GM19467 (cell line): ENCODE data around the gene GALK2.
"Not testable (repeated sequence)": the region's sequence is repeated elsewhere in the genome, so short reads cannot be mapped to it uniquely, and the experiment has no call there.

ENCODE experiments used
- ATAC-seq: cut with Tn5 transposase; IDR thresholded peaks from one replicate; pipeline ENCODE4 v1.9.1; 2021; ENCODE audit warnings: mild to moderate bottlenecking, moderate library complexity; ENCODE audit not compliant: unreplicated experiment

Gene GALK2

GRCh38 chr15:49215768-49216739 lies 46.0 kb downstream of the GALK2 start:
- peak; percentile 100 for ATAC-seq

DNA sequence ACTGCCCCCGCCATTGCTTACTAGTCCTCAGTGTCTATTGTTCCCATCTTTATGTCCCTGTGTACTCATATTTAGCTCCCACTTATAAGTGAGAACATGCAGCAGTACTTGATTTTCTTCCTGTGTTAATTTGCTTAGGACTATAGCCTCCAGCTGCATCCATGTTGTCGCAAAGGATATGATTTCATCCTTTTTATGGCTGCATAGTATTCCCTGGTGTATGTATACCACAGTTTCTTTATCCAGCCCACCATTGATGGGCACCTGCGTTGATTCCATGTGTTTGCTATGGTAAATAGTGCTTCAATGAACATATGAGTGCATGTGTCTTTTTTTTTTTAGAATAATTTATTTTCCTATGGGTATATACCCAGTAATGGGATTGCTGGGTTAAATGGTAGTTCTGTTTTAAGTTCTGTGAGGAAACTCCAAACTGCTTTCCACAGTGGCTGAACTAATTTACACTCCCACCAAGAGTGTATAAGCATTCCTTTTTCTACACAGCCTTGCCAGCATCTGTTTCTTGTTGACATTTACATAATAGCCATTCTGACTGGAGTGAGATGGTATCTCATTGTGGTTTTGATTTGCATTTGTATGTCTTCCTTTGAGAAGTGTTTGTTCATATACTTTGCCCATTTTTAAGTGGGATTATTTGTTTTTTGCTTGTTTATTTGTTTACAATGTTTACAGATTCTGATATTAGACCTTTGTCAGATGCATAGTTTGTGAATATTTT lies 53.7 kb downstream of the GALK2 start:
- ATAC-seq, result no peak

- ATAC-seq, result no peak
Observed at GRCh38 chr15:49225572-49226281, 55.7 kb downstream of the GALK2 start.

DNA sequence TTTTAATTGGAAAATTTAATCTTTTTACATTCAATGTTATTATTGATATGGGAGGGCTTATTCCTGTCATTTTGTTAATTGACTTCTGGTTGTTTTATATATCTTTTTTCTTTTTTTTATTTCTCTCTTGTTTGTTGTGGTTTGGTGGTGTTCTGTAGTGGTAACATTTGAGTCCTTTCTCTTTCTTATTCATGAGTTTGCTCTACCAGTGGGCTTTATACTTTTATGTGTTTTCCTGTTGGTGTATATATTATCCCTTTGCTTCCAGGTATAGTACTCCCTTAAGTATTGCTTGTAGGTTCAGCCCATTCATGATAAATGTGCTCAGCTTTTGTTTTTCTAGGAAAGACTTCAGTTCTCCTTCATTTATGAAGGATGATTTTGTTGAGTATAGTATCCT lies 57.6 kb downstream of the GALK2 start:
- ATAC-seq, result no peak

- no peak for ATAC-seq
Observed at GRCh38 chr15:49229922-49230321, 59.9 kb downstream of the GALK2 start.

DNA sequence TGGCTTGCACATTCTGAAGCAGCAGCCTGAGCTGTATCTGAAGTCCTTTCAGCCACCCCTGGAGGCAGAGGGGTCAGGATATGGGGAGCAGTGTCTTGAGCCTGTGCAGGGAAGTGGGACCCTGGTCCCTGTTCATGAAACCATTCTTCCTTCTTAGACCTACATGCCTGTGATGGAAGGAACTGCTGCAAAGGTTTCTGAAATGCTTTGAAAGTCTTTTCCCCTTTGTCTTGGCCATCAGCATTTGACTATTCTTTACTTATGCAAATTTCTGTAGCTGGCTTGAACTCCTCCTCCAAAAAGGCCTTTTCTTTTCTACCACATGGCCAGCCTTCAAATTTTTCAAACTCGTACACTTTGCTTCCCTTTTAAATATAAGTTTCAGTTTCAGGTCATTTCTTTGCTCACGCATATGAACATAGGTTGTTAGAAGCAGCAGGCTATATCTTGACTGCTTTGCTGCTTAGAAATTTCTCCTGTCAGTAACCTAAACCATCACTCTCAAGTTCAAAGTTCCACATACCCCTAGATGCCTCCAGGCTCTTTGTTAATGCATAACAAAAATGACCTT lies 62.3 kb downstream of the GALK2 start:
- no peak for ATAC-seq

- peak; percentile 91 for ATAC-seq
Observed at GRCh38 chr15:49235446-49236124, 65.5 kb downstream of the GALK2 start.

DNA sequence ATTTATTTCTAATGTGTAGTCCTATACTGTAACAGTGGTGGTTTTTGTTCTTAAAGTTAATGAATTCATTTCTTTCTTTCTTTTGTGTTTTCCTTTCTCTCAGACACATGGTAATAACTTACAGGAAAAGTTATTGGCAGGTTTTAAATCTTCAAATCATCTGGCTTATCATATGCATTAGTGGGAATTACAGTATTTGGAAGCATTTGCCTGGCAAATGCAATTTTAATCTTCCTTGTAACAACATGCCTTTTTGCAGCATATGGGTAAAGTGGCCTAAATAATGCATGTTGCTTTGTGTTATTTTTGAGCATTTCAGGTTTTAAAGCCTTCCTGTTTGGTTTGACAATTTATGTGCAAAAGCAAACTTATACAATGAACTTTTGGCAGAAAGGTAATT lies 66.8 kb downstream of the GALK2 start:
- ATAC-seq, result no peak

DNA sequence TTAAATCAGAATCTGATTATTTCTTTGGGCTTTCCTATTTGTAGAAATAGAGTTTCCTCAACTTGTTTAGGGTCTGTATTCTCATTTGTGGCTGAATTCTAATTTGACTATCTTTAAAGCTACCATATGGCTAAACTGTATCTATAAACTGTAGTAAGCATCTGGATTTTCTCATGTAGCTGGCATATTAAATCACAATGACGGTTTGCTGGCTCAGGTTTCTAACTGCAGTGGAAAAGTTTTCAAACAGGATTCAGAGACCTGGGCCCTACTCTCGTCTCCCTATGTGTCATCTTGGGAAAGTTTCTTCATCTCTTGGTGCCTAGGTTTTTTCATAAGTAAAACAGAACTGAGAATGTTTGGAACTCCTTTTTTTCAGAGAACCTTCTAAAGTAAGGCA lies 68.3 kb downstream of the GALK2 start:
- no peak for ATAC-seq

DNA sequence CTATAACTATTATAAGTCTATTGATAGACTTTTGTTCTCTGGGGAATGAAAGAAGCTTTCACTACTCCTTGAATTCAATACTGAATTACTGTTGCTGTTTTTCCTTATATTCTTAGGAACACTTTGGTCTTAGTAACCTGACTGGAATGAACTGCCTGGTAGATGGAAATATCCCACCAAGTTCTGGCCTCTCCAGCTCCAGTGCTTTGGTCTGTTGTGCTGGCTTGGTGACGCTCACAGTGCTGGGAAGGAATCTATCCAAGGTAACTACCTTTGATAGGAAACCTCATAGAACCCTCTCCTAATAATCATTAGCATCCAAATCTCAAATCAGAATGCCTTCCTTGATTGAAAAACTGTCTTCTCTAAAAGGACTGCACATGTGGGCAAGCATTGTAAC lies 69.1 kb downstream of the GALK2 start:
- no peak for ATAC-seq

DNA sequence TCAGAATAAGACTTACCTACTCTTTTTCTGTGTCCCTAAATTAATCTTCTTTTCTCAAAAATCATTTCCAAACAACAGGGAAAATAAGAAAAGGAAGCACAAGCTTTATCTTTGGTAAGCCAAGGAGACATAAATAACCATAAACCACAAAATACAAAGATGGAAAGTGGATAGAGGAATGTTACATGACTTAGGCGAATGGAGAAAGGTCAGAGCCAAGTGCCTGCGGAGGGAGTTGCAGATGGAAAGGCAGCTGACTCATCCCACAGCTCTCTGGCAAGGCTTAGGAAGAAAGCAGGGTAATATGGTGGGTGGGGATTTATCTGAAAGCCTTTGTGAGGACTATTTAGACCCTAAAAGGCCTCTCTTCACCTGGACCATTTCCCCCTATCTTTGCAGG lies 72.8 kb downstream of the GALK2 start:
- ATAC-seq, result no peak

DNA sequence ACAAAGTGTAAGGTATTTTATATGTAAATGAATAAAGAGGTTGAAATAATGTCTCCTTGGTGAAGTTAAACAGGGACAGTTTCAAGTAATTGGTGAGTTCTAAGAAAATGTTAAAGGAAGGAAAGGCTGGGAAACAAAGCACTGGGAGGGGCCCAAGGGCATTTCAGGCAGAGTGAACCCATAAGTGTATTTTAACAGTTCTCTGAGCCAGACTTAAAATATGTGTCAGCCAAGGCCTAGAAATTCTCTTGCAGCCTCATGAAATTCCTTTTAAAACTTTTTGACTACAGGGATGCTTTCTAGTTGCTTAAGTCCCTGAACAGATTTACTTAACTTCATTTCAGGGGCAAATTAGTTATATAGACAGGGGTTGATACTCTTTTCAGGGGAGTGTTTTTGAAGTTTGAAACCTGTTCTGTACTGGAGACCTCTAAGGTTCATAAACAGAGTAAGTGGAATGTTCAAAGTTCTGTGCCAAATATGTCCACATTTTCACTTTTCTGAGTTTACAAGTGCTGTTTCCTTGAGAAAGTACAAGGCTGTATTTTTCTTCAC lies 77.6 kb downstream of the GALK2 start:
- no peak for ATAC-seq

DNA sequence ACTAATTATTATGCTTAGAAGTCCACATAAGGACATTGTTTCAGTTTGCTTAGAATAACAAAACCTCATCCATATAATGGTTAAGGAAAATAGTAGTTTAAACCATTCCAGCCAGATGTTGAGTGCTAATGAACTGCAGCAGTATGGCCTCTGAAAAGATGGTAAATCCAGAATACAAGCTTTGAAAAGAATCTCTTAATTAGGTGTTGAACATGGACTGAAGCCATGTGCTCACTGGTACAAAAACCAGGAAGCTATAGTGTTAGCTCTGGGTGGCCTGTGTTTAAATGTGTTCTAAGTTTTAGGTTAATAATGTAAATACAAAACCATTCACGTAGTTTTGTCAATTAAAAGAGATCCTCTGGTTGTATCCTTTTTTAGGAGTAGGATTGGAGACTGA lies 78.2 kb downstream of the GALK2 start:
- ATAC-seq, result no peak

GRCh38 chr15:49255966-49256759 lies 86.1 kb downstream of the GALK2 start:
- ATAC-seq, result no peak

- not testable (repeated sequence) for ATAC-seq
Observed at GRCh38 chr15:49265117-49265516, 95.1 kb downstream of the GALK2 start.

DNA sequence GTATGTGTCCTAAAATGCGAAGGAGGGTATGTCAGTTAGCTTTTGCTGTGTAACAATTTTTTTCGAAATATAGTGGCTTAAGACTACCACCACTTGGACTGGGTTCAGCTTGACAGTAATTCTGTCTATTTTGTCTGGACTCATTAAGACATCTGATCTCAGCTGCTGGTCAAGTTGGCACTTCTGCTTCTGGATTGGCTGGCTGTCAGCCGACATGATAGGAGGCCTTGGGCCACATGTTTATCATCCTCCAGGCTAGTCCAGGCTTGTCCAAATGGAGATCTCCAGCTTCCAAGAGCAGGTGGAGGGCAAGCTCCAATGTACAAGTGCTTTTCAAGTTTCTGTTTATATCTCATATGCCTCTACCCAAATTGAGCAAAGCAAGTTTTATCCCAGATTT lies 95.9 kb downstream of the GALK2 start:
- no peak for ATAC-seq

GRCh38 chr15:49270541-49271421 lies 100.7 kb downstream of the GALK2 start:
- ATAC-seq, result no peak

GRCh38 chr15:49273734-49274318 lies 103.8 kb downstream of the GALK2 start:
- ATAC-seq, result no peak
